Activated T-cell treated with anti-CD3 and anti-CD28 coated beads for 24 hours (primary cell): ENCODE measurements around the gene EXPH5.
"Not testable (repeated sequence)": the region's sequence is repeated elsewhere in the genome, so short reads cannot be mapped to it uniquely, and the experiment has no call there.

Experiments
- DNase-seq: peaks from one replicate; pipeline ENCODE4 v3.0.0-alpha.2; 2020; ENCODE audit warnings: low read depth

Gene EXPH5

DNA sequence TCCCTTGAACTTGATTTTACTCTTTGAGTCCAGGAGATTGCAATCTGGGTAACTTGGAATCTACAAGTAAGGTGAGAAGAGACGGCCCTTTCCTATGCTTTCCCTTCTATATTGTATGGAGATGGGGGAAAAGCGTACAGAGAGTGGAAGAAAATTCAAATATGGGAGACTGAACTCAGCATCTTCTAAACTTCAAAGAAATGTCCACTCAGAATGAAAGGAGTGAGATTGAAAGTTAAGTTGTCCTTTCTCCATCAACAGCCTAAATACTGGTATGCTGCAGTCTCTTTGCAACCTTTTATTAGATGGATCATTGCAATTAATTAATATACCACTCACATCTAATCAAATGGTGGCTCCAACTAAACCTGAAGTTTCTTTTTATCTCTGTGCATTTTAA lies 6.4 kb upstream of the EXPH5 start:
- DNase-seq, result no peak

DNA sequence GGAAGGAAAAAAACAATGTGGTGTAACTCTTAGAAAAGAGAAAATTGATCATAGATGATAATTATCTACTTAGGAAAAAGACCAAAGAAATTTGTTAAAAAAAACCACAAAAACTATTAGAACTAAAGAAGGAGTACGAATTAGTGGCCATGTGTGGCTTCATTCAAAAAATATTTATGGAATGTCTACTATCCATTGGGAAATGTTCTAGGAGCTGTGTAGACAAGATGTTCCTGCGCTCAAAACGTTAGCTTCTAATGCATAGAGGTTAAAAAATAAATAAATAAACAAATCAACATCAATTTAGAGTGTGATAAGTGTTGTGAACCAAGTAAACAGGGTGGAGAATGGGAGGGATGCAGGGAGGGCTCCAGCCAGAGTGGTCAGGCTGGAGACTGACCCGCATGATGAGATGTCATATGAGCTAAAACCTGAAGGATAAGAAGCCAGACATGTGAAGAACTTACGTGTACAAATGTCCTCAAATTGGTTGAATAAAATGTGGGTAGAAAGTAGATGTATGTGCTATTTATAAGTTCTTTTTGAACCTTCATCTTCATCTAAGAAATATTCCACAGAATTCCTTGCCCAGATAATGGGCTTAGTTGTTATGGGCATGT lies 4.3 kb upstream of the EXPH5 start:
- no peak for DNase-seq

DNA sequence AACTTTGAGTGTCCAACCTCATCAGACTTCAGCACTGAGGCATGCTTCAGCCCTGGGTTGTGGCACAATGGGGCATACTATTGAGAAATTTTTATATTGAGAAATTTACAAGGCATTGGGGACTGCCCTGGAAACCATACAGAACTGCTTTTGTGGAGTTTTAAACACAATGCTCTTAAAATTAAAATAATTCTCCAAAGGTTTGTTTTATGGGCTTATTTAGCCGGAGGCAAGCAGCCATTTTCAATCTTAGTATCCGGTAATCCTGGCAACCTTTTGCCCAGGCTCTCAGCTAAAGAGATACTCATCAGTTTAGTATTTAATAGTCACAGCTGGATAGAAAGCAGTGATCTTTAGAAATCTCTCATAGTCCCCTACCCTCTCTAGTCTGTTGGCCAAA lies 3.1 kb upstream of the EXPH5 start:
- DNase-seq, result no peak

DNA sequence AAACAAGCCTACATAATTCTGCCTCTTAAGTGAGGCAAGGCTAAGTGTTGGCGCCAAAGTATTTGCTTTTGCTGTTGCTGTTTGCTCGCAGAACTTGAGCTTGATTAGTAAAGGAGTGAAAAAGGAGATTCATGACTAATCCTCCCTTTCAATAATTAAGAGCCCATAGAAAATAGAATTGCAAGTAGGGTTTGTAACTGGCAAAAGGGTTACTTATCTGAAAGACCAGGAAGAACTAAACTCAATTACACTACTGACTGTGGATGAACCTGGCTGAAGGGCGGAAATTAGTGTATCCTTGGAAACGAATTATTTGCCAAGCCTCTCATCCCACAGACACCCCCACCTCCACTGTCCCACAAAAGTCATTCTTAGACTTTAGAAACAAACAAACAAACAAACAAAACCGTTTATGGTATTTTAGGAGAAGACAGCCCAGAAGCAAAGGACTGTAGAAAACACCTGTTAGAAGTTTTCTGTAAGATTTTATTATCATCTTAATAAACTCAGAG lies 411 bp upstream of the EXPH5 start:
- DNase-seq, result no peak

DNA sequence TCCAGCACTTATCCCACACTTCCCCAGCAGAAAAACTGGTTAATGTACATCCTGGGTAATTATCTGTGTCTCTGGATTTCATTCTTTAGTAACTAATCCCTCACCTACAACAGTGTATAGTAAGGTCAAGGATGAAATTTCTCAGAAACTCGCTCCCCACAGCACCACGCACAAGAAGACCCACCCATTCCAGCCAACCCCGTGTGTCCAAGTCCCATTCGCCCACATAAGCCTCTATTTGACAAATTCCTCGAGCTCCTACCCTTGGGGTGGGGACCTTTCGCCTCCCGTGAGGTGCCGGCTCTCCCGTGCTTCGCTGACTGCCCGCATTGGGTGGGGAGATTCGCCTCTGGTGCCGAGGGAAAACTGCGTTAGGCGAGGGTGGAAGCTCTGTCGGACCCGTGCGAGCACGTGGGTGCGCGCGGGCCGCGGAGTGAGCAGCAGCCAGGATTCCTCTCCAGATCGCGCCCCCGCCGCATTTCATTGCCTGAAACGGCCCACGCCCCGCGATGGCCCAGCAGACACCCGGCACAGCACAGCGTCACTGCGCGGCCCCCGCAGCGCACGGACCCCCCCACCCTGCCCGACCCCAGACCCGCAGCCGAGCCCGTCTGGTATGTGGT lies 866 bp downstream of the EXPH5 start:
- peak; percentile 20 for DNase-seq

DNA sequence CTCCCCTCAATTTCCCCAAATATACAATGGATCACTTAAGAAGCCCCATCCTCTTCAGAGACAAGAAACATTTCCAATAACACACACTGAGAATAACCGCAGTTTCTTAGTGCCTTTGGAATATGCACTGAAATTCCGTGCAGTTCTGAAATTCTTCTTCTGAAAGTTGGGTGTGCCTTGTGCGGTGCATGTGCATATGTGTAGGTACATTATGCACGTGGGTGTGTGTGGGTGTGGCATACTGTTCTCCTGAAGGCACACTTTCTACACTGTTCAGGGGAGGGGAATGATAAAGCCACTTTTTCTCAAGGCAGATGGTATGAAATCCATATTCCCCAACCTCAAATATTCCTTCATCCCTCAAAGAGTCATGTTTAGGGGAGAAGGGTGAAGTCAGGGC lies 1.7 kb downstream of the EXPH5 start:
- no peak for DNase-seq

DNA sequence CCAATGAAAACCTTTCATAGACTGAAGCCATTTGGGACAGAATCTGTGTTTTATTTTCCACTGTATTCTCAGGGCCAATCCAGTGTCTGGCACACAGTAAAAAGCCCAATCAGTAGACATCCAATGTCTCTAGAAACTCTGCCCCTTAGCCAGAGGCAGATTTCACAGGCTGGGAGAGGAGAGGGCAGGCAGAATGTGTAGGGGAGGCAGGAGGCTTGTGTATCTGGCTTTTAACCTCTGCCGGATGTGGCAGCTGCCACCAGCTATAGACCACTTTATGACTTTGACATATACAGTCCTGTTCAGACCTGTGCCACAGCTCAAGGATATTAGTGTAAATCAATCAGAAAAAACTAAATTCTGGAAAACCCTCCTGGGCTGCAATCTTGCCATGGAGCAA lies 4.4 kb downstream of the EXPH5 start:
- DNase-seq, result no peak

DNA sequence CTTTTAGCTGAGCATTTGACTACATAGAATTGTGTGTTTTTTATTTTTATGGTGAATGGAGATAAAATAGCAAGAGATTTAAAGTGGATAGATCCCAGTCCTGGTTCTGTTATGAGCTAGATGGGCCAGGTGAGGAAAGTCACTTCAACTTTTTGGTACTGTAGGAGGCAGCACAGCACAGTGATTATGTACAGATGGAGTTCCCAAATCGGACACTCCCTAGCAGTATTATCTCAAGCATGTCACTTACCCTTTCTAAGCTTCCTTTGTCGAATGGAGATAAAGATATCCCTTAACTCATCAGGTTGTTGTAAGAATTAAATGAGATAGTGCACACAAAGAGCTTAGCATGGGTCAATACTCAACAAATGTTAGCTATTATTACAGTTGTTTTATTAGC lies 5.3 kb downstream of the EXPH5 start:
- DNase-seq, result no peak

DNA sequence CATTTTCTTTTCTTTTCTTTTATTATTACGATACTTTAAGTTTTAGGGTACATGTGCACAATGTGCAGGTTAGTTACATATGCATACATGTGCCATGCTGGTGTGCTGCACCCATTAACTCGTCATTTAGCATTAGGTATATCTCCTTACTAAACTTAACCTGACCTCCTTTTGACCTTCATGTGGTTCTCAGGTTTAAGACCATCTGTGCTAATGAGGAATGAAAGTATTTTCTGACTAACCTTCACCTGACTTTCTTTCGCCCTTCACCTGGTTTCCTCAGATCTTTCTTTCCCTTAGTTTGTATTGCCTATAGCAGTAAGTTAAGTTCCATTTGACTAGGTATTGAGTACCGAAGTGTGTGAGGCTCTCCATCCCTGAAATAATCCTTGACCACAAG lies 6.5 kb downstream of the EXPH5 start:
- DNase-seq, result no peak

DNA sequence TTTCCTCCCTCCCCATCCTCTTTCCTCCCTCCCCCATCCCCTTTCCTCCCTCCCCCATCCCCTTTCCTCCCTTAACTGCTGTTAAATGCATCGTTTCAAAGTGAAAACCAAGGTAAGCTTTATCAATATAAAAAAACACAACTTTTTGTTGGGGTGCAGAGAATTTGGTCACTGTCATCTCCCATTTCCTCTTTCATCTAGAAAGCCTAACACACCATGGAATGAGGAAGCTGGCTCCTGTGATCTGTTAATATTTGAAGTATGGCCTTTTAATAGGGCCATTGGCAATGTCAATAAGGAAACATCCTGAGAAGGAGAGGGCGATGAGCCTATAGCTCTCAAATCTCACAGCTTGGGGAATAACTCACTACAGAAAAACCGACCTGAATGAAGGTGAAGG lies 7.0 kb downstream of the EXPH5 start:
- DNase-seq, result no peak

DNA sequence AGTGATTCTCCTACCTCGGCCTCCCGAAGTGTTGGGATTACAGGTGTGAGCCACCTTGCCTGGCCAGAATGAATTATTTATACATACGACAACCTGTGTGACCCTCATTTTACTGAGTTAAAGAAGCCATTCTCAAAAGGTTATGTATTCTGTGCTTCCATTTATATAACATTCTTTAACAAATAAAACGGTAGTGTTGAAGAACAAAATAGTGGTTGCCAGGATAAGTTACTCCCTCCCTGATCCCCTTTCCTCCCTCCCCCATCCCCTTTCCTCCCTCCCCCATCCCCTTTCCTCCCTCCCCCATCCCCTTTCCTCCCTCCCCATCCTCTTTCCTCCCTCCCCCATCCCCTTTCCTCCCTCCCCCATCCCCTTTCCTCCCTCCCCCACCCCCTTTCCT lies 7.4 kb downstream of the EXPH5 start:
- not testable (repeated sequence) for DNase-seq

DNA sequence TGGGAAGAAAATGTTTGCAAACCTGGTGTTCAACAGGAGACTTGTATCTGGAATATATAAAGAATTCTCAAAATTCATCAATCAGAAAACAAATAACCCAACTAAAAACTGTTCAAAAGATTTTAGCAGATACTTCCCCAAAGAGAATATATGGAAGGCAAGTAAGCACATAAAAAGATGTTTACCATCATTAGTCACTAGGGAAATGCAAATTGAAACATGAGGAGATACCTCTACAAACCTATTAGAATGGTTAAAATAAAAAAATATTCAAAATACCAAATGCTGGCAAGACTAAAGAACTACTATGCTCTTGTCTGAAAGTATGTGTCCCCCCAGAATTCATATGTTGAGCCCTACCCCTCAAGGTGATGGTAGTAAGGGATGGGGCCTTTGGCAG lies 8.6 kb downstream of the EXPH5 start:
- no peak for DNase-seq

DNA sequence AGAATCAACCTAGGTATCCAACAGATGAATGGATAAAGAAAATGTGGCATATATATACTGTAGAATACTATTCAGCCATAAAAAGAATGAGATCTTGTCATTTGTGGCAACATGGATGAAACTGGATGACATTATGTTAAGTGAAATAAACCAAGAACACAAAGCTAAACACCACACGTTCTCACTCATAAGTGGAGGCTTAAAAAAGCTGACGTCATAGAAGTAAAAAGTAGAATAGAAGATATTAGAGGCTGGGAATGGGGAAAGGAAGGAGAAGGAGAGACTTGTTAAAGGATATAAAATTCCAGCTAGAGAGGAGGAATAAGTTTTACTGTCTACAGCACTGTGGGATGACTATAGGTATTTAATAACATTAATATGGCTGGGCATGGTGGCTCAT lies 12.9 kb downstream of the EXPH5 start:
- no peak for DNase-seq

DNA sequence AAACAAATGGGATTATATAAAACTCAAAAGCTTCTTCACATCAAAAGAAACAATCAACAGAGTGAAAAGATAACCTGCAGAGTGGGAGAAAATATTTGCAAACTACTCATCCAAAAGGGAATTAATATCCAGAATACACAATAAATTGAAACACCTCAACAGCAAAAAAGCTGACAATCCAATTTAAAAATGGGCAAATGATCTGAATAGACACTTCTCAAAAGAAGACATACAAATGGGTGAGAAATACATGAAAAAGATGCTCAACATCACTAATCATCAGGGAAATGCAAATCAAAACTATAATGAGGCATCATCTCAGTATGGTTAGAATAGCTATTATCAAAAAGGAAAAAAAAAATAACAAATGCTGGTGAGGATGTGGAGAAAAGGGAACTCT lies 13.5 kb downstream of the EXPH5 start:
- no peak for DNase-seq

DNA sequence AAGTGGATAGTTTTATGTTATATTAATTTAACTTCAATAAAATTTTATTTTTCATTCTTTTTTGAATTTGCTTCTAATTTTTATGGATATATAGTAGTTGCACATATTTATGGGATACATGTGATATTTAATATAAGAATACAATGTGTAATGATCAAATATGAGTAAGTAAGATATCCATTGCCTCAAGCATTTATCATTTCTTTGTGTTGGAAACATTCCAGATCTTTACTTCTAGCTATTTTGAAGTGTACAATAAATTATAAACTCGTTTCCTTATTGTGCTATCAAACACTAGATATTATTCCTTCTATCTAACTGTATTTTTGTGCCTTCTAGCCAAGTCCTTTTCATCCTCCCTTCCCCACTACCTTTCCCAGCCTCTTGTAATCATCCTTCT lies 17.0 kb downstream of the EXPH5 start:
- DNase-seq, result no peak

DNA sequence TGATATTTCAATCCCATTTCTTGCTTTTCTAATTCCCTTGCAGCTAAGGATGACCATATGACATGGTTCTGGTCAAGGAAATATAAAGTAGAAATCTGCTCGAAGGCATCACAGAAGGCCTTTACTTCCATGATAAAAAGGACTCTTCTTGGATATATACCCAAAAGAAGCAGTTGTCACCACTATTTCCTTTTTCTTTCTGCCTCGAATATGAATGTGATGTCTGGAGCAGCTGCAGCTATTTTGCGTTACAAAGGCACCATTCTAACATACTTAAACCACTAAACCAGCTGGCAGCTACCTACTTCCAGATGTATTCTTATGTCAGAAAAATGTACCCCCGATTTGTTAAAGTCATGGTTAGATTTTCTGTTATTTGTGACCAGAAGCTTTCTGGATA lies 18.9 kb downstream of the EXPH5 start:
- no peak for DNase-seq

DNA sequence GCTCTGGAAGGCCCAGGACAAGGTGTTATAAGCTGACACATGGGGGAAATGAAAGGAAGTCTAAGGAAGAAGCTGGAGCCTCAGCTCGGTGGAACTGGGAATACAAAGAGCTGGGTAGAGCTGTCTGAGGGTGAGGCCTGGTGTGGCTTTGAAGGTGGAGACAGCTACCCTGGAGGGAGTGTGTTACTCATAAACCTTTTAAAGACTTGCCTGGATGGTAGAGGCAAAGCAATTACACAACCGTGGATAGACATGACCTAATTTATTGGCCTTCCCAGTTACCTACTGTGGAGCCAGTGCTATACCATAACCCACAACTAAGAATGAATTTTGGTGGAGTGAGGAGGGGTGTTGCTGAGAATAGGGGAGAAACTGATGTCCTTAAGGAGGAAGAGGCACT lies 22.6 kb downstream of the EXPH5 start:
- no peak for DNase-seq

DNA sequence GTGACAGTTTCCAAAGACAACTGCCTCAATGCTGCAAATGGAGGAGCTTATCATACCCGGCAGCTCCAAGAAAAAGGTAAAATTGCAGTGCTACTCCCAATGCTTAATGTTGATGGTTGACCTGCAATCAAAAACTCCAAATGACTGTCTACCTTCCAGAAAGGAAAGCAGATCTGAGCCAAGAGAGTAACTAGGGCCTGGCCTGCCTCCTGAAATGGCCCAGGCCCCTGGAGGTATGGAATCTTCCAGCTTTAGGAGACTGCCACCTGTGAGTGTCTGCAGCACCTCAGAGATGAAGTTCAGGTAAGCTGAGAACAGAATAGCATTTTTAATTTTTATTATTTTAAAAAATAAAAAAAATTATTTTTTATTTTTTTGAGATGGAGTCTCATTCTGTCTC lies 23.7 kb downstream of the EXPH5 start:
- DNase-seq, result no peak

DNA sequence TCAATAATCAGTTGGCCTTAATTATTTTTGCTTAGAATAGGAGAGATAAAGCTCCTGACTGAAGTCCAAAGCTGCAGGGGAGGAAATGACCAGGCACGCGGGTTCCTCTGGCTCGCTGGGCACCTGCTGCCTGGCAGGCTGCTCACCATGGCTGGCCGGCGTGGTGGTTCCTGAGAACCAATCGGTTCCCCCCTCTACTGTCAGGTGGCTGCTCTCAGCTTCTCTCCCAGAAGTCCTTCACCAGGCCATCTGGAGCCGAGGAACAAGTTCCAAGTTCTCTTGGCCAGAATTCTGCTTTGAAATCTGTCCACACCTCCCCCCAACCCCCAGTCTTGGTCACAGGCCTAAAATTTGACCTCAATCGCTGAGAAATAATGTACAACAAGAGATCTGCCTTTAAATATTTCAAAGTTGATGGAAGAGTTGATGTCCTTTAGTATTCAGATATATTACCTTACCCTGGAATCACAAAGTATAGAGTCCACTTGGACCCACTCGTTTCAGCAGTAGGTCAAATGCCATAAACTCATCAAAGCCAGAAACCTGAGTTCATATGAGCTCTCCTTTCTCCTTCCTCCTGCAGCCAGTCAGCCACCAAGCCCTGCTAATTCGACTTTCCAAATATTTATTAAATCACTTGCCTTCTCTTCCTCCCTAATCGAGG lies 25.2 kb downstream of the EXPH5 start:
- no peak for DNase-seq

DNA sequence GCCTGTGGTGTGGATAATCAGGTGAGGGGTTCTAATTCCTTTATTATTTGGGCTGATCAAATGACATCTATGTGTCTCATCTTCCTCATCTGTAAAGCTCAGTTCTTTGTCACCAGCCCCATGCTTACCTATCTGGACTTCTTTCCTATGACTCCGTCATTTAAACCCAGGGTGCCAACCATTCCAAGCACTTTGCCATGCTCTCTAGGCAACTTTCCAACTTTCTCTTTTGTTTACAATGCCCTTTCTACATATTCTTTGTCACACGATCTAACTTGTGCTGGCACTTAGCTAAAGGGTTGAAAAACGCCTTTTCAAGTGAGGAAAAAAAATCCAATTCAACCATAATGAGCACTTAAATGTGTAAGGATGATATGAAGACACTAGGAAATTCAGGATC lies 27.9 kb downstream of the EXPH5 start:
- DNase-seq, result no peak

DNA sequence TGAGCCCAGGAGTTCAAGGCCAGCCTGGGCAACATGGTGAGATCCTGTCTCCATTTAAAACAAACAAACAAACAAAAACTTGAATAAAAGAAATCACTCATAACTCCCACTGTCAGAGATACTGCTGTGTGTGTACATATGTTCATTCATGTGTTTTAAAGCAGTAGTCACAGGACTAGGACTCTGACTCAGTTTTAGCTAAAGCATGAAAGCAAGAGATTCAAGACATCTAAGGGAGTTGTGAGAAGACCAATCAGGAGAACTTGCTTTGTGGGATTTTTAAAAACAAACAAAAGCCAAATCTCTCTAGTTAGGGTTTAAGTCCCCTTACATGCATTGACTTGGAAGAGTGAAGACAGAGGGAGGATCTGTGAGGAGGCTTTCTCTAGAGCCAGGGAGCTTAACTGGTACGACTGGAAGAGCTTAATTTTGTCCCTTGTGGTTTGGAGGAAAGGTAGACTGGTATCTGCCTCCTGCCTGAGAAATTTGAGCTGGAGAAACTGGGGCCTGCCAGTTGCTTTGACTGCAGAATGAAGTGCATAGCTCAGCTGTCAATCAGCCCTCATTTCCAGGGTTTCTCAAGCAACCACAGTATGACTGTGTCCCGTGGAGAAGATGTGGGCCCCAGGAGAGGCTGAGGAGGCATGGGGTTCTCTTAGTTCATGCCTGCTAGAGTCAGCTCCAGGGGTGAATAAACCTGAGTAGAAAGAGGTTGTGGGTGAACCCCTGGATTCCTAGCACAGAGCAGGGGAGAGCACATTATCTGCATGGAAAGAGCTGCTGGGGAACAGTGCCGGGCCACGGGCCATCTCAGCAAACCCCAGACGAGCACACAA lies 30.6 kb downstream of the EXPH5 start:
- no peak for DNase-seq

DNA sequence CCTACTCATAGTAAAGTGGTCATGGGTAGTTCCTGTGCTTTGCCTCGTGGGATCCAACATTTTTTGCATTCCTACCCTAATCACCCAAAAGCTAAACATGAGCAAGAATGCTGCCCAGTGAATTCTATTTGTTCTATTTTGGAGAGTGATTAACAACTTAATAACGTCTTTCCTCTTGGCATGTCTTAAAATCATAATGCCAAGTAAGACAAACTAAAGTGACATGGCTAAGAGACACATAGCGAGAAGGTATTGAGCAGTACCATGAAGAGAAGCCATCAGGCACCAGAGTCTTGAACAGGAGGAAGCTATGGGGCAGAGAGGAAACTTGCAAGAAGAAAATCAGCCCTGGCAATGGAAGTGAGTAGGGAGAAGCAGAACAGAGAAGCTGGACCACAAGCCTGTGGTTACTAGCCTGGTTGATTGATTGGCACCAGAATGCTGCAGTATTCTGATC lies 32.0 kb downstream of the EXPH5 start:
- DNase-seq, result no peak

DNA sequence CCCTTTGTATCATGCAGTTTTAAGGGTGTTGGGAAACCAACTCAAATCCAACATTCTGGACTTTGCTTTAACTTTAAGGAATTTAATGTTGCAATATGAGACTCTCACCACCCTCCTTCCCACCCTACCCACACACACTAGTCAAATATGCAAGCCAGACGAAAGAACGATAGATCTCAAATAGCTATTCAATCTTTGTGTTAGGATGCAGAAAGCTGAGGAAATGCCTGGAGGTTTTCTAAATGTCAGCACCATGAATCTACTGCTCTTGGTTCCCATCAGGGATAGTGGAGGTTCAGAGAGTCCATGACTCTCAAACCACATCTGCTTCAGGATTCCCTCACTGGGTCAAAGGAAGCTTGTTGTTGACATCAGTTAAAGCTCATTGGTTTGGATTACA lies 33.7 kb downstream of the EXPH5 start:
- no peak for DNase-seq
